A549 treated with AZD9567 at 1 μM for 4 hours (cell line): ENCODE data around the gene TTC39B. TPM values are rescaled to one million over a fixed set of nuclear protein-coding genes. Genes with fewer than 3 reads are reported as not detected.

Experiments
- total RNA-seq: library from RNA; stranded (reverse); fragments of 200-300 nt; extraction: Qiagen RNA extraction; gene quantifications from 5 replicates; pipeline ENCODE4 v1.2.3, GENCODE V29; 2022; ENCODE audit not compliant: insufficient read depth

The TTC39B gene
- 0.91 to 1.8 TPM (median 1.3 TPM) in 5 replicates for total RNA-seq

GRCh38 chr9:15306757-15307522 is at the start of gene TTC39B:
TSS of gene TTC39B (minus strand) at chr9:15307216. CDS start at chr9:15307125, 91 bp downstream.

Other genes starting within 250 kb of the TTC39B start
- 15.8 to 22.3 TPM (median 21.1 TPM) in 5 replicates for gene SNAPC3, start 115.7 kb upstream of the TTC39B start, total RNA-seq
- 45.9 to 60.9 TPM (median 55.5 TPM) in 5 replicates for gene PSIP1, start 203.8 kb upstream of the TTC39B start, total RNA-seq
- gene CCDC171, start 245.8 kb upstream of the TTC39B start, total RNA-seq: 0.28 to 0.52 TPM (median 0.35 TPM) in 5 replicates